Activated T-cell treated with anti-CD3 and anti-CD28 coated beads, Interleukin-2, amount 50 U/mL, for 4 hours (primary cell): ENCODE results near the gene CPXM2. TPM values are rescaled to one million over a fixed set of nuclear protein-coding genes. Genes with fewer than 3 reads are reported as not detected.

Source experiments
- ATAC-seq, 2 donors: fragments of 200-7000 bp; cut with Tn5 transposase; one replicate each; pipeline ENCODE4 v1.10.0; 2021
- DNase-seq: peaks from one replicate; pipeline ENCODE4 v3.0.0-alpha.2; 2020
- H3K27me3 Mint-ChIP-seq: one replicate; pipeline ENCODE4 v1.8.0; 2021; ENCODE audit warnings: low read depth, mixed read lengths
- H3K36me3 Mint-ChIP-seq: one replicate; pipeline ENCODE4 v1.8.0; 2022; ENCODE audit warnings: mixed read lengths; ENCODE audit not compliant: insufficient read depth
- H3K4me1 Mint-ChIP-seq: one replicate; pipeline ENCODE4 v1.8.0; 2021; ENCODE audit warnings: low read depth, mixed read lengths
- H3K4me3 Mint-ChIP-seq: one replicate; pipeline ENCODE4 v1.8.0; 2021; ENCODE audit warnings: mild to moderate bottlenecking, moderate library complexity, mixed read lengths
- H3K9me3 Mint-ChIP-seq: one replicate; pipeline ENCODE4 v1.8.0; 2021; ENCODE audit warnings: mixed read lengths
- total RNA-seq, 3 donors: library from RNA; stranded (reverse); gene quantifications; one replicate each; pipeline ENCODE4 v1.2.1, GENCODE V29; 2021

The CPXM2 gene
- total RNA-seq, 3 donors from 2014 or later: not detected

DNA sequence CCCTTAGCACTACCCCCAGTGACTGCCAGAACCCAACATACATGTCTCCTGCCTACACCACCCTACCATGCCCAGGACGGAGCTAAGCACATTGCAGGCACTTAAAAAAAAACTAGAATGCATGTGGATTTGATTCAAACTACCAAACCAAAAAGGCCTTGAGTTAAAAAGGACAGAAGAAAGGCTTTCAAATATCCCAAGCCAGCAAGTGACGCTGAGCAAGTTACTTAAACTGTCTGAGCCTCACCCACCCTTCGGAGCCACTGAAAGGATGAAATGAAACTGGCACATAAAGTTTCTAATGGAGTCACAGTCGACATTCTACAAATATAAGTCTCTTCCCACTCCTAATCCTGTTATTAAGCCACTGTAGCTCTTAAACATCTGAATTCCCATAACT is 1.8 kb downstream of the CPXM2 start:
- peaks cover 23% of the 10 kb centered on the region for H3K27me3 Mint-ChIP-seq
- DNase-seq: no peak
- H3K9me3 Mint-ChIP-seq: no peaks in the 10 kb centered on the region
- H3K4me3 Mint-ChIP-seq: no peak overlapping the region
- ATAC-seq: no peak
- no peaks in the 10 kb centered on the region for H3K4me1 Mint-ChIP-seq
- no peaks in the 10 kb centered on the region for H3K36me3 Mint-ChIP-seq

DNA sequence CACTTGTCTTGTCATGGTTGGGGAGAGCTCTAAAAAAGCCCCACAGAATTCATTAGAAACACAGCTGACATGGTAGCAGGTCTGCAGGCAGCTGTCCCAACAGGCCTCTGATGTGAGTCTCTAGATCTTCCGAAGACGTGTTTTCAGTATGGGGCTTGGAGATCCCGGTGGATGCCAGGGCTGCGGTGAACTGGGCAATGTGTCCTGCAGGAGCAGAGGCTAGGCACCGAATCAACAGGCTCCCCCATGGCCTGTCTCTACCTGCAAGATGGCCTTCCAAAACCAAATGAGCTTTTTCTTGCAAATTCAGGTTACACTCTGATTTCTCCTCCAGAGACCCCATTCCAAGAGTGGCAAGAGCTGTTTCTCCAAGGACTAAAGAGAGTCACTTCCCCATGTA is 2.9 kb downstream of the CPXM2 start:
- no peaks in the 10 kb centered on the region for H3K4me1 Mint-ChIP-seq
- no peak for ATAC-seq
- H3K27me3 Mint-ChIP-seq: peaks cover 23% of the 10 kb centered on the region
- no peak overlapping the region for H3K4me3 Mint-ChIP-seq
- H3K36me3 Mint-ChIP-seq: no peaks in the 10 kb centered on the region
- no peaks in the 10 kb centered on the region for H3K9me3 Mint-ChIP-seq
- no peak for DNase-seq

DNA sequence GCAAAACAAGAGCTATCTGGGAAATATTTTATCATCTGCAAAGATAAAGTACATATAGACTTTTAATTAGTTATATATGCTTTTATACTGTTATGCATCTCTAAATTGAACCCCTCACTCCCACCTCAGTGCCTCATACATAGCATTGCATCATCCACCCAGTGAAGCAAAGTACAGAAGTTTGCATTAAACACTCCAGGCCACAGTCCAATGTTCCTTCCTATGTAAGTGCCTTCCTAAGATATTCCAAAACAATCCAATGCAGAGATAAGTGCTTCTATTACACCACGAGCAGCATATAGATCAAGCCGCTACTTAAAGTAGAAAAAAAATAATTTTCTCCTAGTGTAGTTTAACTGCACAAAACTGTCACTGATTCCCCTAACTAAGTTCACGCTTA is 3.4 kb downstream of the CPXM2 start:
- no peaks in the 10 kb centered on the region for H3K9me3 Mint-ChIP-seq
- no peak for ATAC-seq

DNA sequence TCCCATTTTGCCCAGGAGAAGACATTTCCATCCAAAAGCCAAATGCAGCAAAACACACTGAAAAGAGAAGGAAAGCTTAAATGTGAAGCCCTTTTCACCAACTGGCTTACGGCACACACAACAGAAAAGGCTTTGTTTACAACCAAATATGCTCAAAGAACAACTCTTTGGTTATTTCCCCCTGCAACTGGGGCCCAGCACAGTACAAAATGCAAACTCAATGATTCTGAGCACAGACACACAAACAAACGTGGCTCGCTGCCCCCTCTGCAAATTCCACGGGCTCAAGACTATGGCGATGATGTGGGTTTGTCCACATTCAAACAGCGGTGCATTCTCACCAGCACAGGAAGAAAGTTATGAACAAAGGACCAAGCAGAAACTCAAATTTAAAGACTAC is 5.3 kb downstream of the CPXM2 start:
- no peaks in the 10 kb centered on the region for H3K36me3 Mint-ChIP-seq
- peaks cover 14% of the 10 kb centered on the region for H3K27me3 Mint-ChIP-seq
- no peak overlapping the region for H3K4me3 Mint-ChIP-seq
- H3K9me3 Mint-ChIP-seq: no peaks in the 10 kb centered on the region
- no peaks in the 10 kb centered on the region for H3K4me1 Mint-ChIP-seq
- ATAC-seq (no peak), DNase-seq (no peak)

More for the DNA sequence above, 3.4 kb downstream of the CPXM2 start:
- Mint-ChIP-seq H3K36me3 (no peaks in the 10 kb centered on the region), H3K27me3 (peaks cover 23% of the 10 kb centered on the region), H3K4me1 (no peaks in the 10 kb centered on the region), H3K4me3 (no peak overlapping the region)
- no peak for DNase-seq

DNA sequence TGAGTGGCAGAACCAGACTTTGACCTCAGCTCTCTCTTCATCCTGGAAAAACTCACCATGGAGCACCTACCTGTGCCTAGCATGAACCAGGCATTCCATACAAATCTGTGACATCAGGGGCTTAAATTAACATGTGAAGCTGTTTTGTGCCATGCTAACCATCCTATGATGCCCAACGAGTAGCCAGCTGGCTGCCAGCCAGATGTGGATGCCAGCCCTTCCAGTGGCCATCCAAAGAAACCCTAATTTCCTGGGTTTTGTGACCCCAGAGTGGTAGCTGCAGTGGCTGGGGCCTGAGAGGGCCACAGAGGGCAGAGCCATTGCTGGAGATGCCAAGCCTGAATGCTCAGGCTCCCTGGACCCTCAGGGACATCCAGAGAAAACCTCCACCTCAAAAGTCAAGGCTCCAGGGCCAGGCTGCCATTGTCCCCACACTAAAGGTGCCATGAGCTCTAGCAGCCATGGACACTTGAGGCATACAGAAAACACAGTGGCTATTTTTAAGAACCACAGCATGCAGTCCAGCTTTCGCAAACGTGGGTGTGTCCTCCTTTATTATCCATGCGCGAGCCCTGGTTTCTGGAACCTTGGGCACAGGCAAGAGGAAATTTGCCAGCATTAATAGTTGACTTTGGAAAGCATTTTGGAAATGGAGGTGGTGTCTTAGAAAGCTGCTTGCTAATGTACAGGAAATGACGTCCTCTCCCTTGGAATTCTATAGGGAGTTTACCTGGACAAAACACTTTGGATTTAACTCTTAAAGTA is 6.0 kb downstream of the CPXM2 start:
- no peak for ATAC-seq
- no peak for DNase-seq
- Mint-ChIP-seq H3K4me1 (no peaks in the 10 kb centered on the region), H3K9me3 (no peaks in the 10 kb centered on the region), H3K36me3 (no peaks in the 10 kb centered on the region), H3K27me3 (peaks cover 10% of the 10 kb centered on the region), H3K4me3 (no peak overlapping the region)

DNA sequence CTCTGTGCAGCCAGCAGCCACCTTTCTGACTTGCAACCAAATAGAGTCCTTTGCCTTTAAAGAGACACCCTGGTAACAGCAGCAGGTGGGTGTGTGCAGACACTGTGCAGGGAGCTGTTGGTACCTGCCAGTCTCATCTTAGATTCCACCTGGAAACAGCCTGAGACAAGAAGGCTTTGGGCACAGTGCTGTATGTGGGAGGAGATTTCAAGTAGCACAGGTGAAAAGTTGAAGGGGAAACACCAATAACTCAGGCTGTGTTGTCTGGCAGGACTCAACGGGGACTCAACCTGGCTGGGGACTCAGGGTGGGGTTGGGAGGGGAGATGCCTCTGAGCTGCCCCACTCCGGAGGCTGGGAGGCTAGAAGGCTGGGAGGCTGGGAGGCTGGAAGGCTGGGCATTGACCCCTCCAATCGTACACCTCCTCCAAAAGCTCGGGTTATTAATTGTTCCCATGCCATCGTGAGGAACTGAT is 6.7 kb downstream of the CPXM2 start:
- Mint-ChIP-seq H3K4me1 (no peaks in the 10 kb centered on the region), H3K4me3 (no peak overlapping the region), H3K9me3 (no peaks in the 10 kb centered on the region), H3K27me3 (peaks cover 4% of the 10 kb centered on the region), H3K36me3 (no peaks in the 10 kb centered on the region)
- DNase-seq (no peak), ATAC-seq (no peak)

DNA sequence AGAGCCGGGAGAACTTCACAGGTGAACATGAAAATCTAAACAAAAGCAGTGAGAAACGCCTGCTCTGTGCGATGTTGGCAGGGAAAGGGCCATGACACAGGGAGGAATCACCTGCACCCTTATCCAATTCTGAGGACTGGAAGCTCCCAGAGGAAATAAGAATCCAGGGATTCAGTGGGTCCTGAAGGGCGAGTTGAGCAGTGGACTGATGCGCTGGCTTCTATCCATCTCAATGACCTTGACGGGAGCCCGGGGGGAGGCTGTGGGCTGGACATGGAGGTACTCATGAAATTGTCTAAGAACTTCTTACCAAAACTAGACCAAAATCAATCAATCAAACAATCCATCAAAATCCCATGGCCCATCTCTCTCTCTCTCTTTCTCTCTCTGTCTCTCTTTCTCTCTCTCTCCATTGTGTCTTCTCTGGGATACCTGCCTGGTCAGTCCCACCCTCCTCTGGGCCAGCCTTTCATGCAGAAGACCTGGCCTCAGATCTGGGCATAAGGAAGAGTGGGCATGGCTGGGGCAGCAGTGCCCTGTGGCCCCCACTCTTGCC is 7.2 kb downstream of the CPXM2 start:
- ATAC-seq (no peak), DNase-seq (no peak)
- no peaks in the 10 kb centered on the region for H3K9me3 Mint-ChIP-seq
- H3K27me3 Mint-ChIP-seq: peaks cover under 1% of the 10 kb centered on the region
- no peak overlapping the region for H3K4me3 Mint-ChIP-seq
- no peaks in the 10 kb centered on the region for H3K4me1 Mint-ChIP-seq
- H3K36me3 Mint-ChIP-seq: no peaks in the 10 kb centered on the region

DNA sequence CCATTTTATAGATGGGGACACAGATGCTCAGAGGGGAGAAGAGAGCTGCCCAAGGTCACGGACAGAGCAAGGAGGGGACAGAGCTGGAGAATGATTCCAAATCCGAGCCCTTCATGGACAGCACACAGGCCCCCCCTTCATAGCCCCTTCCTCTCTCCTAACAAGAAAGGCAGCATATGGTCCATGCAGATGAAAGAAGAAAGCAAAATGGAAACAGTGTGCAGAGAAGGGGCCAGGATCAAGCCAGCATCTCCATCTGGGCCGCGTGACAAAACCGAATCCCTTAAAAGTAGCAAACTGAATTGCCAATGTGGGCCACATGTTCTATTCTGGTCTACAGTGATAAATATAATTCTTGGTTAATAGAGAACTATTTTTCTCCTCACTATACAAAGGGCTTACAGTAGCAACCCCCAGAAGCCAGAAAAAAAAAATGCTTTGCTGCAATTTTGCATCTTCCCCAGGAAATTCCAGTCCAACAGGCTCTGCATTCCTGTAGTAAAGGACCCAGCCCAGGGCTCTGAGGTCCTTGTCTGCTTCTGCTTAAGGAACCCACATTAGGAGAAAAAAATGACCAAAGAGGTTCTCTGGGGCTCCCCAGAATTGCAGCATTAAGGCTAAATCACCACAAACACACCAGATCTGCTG is 7.8 kb downstream of the CPXM2 start:
- no peaks in the 10 kb centered on the region for H3K9me3 Mint-ChIP-seq
- ATAC-seq: no peak
- H3K4me3 Mint-ChIP-seq: no peak overlapping the region
- no peaks in the 10 kb centered on the region for H3K27me3 Mint-ChIP-seq
- H3K4me1 Mint-ChIP-seq: no peaks in the 10 kb centered on the region
- H3K36me3 Mint-ChIP-seq: no peaks in the 10 kb centered on the region
- no peak for DNase-seq

DNA sequence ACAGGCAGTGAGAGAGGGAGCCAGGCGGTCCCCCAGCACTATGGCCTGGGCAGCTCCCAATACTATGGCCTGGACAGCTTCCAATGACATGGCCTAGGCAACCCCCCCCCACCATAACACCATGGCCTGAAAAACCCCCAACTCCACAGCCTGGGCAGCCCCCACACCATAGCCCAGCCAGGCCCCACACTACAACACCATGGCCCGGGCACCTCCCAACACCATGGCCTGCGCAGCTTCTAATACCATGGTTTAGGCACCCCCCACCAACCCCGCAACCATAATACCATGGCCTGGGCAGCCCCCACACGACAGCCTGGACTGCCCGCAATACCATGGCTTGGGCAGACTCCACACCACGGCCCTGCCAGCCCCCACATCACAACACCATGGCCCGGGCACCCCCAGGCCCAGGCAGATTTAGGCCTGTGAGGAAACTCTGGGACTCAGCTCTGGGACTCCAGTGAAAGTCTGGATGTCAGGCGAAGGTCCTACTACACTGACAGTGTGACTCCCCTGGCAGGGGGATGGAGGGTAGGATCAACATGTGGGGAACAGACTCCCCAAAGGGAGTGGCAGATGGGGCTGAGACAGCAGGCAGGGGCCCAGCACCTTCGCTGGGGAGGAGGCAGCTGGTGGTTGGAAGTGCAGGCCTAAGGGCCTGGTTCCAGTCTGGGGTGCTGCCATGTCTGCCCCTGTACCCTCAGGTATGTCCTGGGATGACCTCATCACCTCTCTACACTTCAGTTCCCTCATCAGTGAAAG is 8.7 kb downstream of the CPXM2 start:
- Mint-ChIP-seq H3K4me3 (no peak overlapping the region), H3K9me3 (no peaks in the 10 kb centered on the region), H3K4me1 (no peaks in the 10 kb centered on the region), H3K27me3 (peaks cover 1% of the 10 kb centered on the region), H3K36me3 (no peaks in the 10 kb centered on the region)
- no peak for ATAC-seq
- DNase-seq: no peak

DNA sequence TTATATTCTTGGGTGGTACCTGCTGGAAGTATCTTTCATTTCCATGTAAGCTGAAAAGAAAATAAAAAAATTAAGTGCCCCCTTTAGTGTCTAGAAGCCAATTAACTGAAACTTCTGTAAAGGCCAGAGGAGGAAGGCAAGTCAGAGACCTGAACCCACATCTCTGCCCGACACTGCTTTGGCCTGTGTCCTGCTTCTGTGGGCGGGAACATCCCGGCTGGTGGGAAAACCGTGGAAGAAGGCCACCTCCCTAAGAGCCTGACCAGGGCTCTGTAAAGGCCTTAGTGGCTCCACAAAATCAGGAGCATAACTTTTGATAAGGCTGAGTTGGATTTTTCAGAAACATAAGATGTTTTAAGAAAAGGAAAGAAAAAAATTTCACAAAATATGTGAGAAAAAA is 9.4 kb downstream of the CPXM2 start:
- Mint-ChIP-seq H3K27me3 (peaks cover 2% of the 10 kb centered on the region), H3K9me3 (no peaks in the 10 kb centered on the region), H3K4me1 (no peaks in the 10 kb centered on the region), H3K36me3 (no peaks in the 10 kb centered on the region), H3K4me3 (no peak overlapping the region)
- ATAC-seq: no peak
- DNase-seq: no peak

DNA sequence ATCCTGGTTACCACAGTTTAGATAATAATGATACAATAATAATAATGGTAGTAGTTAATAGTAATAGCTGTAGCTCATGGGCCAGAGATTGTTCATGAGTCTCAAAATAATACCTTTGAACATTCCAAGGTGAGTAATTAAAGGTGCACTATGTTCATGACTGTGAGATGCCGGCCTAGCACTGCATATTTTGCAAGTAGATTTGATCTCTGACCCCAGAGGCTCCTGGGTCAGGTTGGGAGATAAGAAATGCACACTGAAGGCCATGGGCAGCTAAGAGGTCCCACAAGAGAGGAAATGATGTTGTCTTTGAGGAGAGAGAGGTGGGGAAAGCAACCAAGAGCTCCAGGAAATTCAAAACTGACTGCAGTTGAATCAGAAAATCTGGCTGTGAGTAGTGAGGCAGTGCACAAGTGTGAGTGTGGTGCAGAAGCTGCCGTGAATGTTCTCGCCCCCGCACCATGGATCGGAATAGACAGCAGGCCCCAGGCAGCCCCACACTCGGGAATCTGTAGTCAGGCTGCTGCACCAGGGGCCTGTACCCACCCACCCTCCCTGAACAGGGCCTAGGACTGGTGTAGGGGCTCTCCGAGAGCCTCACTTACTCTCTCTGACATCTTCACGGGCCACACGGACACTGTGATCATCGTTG is 11.9 kb downstream of the CPXM2 start:
- H3K36me3 Mint-ChIP-seq: no peaks in the 10 kb centered on the region
- H3K4me3 Mint-ChIP-seq: no peak overlapping the region
- H3K4me1 Mint-ChIP-seq: no peaks in the 10 kb centered on the region
- no peaks in the 10 kb centered on the region for H3K9me3 Mint-ChIP-seq
- no peak for ATAC-seq
- no peak for DNase-seq
- H3K27me3 Mint-ChIP-seq: peaks cover 2% of the 10 kb centered on the region

DNA sequence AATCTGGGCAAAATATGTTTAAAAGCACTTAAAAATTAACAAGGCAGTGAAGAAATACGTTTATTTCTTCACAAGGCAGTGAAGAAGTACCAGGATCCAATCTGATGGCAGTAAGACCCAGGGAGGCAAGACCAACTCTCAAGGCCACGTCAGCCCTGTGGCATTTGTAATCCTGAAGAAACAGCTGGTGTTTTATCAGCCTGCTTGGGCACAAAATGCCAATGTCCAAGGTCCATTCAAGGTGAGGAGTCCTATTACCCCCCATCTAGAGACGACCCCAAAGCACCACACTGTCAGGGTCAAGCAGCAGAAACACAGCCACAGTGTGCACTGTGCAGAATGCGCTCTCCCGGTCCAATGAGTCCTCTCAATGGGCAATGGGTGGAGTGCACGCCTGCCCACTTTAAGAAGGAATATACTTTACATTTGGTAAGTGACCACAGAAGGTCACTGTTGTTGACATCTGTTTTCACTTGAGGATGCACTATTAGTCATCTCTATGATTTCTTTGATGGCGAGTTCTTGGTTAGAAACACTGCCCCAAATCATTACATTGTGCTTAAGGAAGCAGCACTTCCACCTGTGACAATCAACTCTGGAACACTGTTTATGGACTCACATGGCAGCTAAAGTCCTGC is 12.8 kb downstream of the CPXM2 start:
- ATAC-seq (no peak), DNase-seq (no peak)
- Mint-ChIP-seq H3K36me3 (no peaks in the 10 kb centered on the region), H3K9me3 (no peaks in the 10 kb centered on the region), H3K4me3 (no peak overlapping the region), H3K4me1 (no peaks in the 10 kb centered on the region), H3K27me3 (peaks cover 2% of the 10 kb centered on the region)

DNA sequence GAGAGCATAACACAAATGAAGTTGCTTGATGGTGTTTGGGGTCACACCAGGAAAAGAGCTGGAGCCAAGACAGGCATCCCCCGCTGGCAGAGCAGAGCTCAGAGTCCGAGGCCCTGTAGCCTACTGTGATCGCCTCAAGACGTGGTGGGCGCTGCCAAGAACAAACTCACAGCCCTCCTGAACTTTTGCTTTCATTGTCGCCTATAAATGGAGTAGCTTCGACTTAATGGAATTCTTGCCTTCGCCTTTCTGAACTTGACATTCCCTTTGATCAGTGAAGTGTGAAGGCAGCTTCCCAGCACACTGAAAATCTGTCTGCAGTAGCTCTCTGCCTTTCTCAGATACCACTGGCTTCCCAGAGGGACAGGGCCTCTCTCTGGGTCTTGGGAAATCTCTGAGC is 21.3 kb downstream of the CPXM2 start:
- Mint-ChIP-seq H3K9me3 (no peaks in the 10 kb centered on the region), H3K36me3 (no peaks in the 10 kb centered on the region), H3K27me3 (peaks cover 6% of the 10 kb centered on the region), H3K4me3 (no peak overlapping the region), H3K4me1 (no peaks in the 10 kb centered on the region)
- ATAC-seq (no peak), DNase-seq (no peak)

DNA sequence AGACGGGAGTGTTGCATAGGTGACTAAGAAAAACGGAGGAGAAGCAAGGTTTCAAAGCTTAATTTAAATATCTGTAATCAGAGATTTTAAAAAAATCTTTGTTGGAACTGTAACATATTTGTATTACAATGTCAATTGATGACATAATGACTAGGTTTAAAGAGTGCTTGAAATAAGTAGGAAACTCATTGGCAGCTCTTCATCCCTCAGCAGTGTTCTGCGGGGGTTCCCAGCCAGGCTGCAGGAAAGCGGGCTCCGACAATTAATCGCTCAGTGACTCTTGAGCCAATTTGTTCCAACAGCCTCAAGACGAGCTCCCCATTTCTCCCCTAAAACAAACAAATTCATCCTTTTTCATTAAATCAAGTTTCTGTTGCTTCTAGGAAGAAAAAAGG is 22.6 kb downstream of the CPXM2 start:
- Mint-ChIP-seq H3K36me3 (no peaks in the 10 kb centered on the region), H3K27me3 (peaks cover 9% of the 10 kb centered on the region), H3K9me3 (no peaks in the 10 kb centered on the region), H3K4me1 (no peaks in the 10 kb centered on the region), H3K4me3 (no peak overlapping the region)
- DNase-seq (no peak), ATAC-seq (no peak)
